DOHH2 (cell line): ENCODE measurements around the gene FBXL14.

Experiments used
- H3F3A ChIP-seq: fragments of 200-600 bp; sonication (generic), shearing (Covaris generic); 2 replicates; pipeline ENCODE4 v1.6.0; 2016; ENCODE audit warnings: antibody characterized with exemption, mild to moderate bottlenecking; ENCODE audit not compliant: control insufficient read depth, insufficient read depth
- H3K27ac ChIP-seq: fragments of 200-600 bp; sonication (generic); 2 replicates; pipeline ENCODE4 v1.5.1; 2014; ENCODE audit warnings: low read depth, mild to moderate bottlenecking, low read length, moderate library complexity
- H3K27me3 ChIP-seq: fragments of 200-600 bp; sonication (generic); 2 replicates; pipeline ENCODE4 v1.6.1; 2014; ENCODE audit warnings: mild to moderate bottlenecking, low read length, mixed read lengths; ENCODE audit not compliant: control insufficient read depth
- H3K36me3 ChIP-seq: fragments of 200-600 bp; sonication (generic); 2 replicates; pipeline ENCODE4 v1.6.1; 2014; ENCODE audit warnings: mild to moderate bottlenecking, low read length, moderate library complexity, mixed read lengths; ENCODE audit not compliant: control insufficient read depth
- H3K4me1 ChIP-seq: fragments of 200-600 bp; sonication (generic); 2 replicates; pipeline ENCODE4 v1.6.1; 2014; ENCODE audit warnings: mild to moderate bottlenecking, low read length, mixed read lengths; ENCODE audit not compliant: control insufficient read depth
- H3K4me2 ChIP-seq: fragments of 200-600 bp; sonication (generic); 2 replicates; pipeline ENCODE4 v1.6.0; 2014; ENCODE audit warnings: mild to moderate bottlenecking, low read length, moderate library complexity
- H3K4me3 ChIP-seq: fragments of 200-600 bp; sonication (generic); 2 replicates; pipeline ENCODE4 v1.5.1; 2014; ENCODE audit warnings: mild to moderate bottlenecking, low read length, mixed read lengths
- H3K79me2 ChIP-seq: fragments of 200-600 bp; sonication (generic); 2 replicates; pipeline ENCODE4 v1.6.1; 2014; ENCODE audit warnings: mild to moderate bottlenecking, low read length, mixed read lengths; ENCODE audit not compliant: control insufficient read depth
- H3K9me2 ChIP-seq: fragments of 200-600 bp; sonication (generic); replicated peaks from 2 replicates; pipeline ENCODE4 v1.6.1; 2014; ENCODE audit warnings: mild to moderate bottlenecking, low read length, mixed read lengths; ENCODE audit not compliant: control insufficient read depth
- H3K9me3 ChIP-seq: fragments of 200-600 bp; sonication (generic); 2 replicates; pipeline ENCODE4 v1.6.1; 2014; ENCODE audit warnings: antibody characterized with exemption, low read length, mixed read lengths; ENCODE audit not compliant: control insufficient read depth, insufficient read depth
- H4K20me1 ChIP-seq: fragments of 200-600 bp; sonication (generic); 2 replicates; pipeline ENCODE4 v1.6.0; 2014; ENCODE audit warnings: low read depth, mild to moderate bottlenecking, antibody characterized with exemption, low read length, moderate library complexity; ENCODE audit not compliant: control insufficient read depth, insufficient read depth
- EZH2phosphoT487 ChIP-seq: fragments of 200-600 bp; sonication (generic); IDR thresholded peaks from 2 replicates; pipeline ENCODE4 v1.6.1; 2017; ENCODE audit warnings: borderline replicate concordance, mild to moderate bottlenecking, antibody characterized with exemption, low read length, moderate library complexity, mixed read lengths
- TF ChIP-seq, protein P1 (sequence below): fragments of 200-600 bp; sonication (generic); IDR thresholded peaks from one replicate; pipeline ENCODE4 v1.5.1; 2014; ENCODE audit warnings: antibody characterized with exemption, mild to moderate bottlenecking, low read depth, low read length; ENCODE audit not compliant: poor library complexity, severe bottlenecking

Gene FBXL14

DNA sequence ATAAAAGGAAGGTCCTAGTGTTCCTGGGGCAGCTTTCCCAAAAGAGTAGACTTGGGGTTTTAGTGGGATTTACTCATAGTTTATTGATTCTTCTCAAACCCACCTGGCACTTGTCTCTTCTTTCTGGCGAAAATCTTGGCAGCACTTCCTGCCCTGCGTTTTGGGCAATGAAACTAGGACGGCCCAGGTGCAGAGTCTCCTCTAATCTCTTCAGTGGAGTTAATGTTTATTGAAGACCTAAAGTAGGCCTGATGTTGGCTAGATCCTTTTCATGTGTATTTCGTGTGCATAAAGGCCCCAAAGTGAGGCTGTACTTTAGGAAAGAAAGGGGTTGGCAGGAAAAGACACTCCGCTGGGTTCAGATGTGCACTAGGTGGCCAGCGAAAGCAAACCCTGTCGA lies 39.8 kb upstream of the FBXL14 start:
- no peak for TF ChIP-seq EZH2phosphoT487
- TF ChIP-seq, protein P1, sequence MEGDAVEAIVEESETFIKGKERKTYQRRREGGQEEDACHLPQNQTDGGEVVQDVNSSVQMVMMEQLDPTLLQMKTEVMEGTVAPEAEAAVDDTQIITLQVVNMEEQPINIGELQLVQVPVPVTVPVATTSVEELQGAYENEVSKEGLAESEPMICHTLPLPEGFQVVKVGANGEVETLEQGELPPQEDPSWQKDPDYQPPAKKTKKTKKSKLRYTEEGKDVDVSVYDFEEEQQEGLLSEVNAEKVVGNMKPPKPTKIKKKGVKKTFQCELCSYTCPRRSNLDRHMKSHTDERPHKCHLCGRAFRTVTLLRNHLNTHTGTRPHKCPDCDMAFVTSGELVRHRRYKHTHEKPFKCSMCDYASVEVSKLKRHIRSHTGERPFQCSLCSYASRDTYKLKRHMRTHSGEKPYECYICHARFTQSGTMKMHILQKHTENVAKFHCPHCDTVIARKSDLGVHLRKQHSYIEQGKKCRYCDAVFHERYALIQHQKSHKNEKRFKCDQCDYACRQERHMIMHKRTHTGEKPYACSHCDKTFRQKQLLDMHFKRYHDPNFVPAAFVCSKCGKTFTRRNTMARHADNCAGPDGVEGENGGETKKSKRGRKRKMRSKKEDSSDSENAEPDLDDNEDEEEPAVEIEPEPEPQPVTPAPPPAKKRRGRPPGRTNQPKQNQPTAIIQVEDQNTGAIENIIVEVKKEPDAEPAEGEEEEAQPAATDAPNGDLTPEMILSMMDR: no peak
- Histone ChIP-seq H3K9me2 (no peaks in the 10 kb centered on the region), H3K4me2 (no peak overlapping the region), H3F3A (no peaks in the 10 kb centered on the region), H3K79me2 (no peaks in the 10 kb centered on the region), H3K27ac (no peak overlapping the region), H3K4me3 (no peak overlapping the region), H3K27me3 (peaks cover 56% of the 10 kb centered on the region), H3K4me1 (peaks cover 17% of the 10 kb centered on the region), H3K9me3 (no peaks in the 10 kb centered on the region), H3K36me3 (no peaks in the 10 kb centered on the region), H4K20me1 (no peaks in the 10 kb centered on the region)

DNA sequence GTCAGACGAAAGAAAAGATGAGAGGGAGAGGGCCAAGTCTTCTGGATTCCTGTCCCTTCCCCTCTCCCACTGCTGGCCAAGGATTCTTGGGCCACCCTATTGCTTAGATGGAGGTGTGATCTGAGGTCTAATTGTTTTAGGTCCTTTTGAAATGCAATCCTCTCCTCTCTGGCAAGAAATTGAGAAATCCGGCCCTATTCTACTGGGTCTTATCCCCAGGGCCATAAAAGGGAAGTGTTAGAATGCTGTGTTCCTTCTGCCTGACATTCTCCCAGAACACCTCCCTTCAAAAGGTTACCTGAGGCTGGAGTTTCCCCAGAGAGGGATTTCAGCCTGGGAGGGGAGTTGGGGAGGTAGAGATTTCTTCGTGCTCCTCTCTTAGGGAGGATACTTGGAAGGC lies 39.1 kb upstream of the FBXL14 start:
- Histone ChIP-seq H4K20me1 (no peaks in the 10 kb centered on the region), H3F3A (no peaks in the 10 kb centered on the region), H3K36me3 (no peaks in the 10 kb centered on the region), H3K4me2 (no peak overlapping the region), H3K27me3 (peaks cover 62% of the 10 kb centered on the region), H3K9me3 (no peaks in the 10 kb centered on the region), H3K4me1 (peaks cover 17% of the 10 kb centered on the region), H3K4me3 (no peak overlapping the region), H3K9me2 (no peaks in the 10 kb centered on the region), H3K27ac (no peak overlapping the region), H3K79me2 (no peaks in the 10 kb centered on the region)
- TF ChIP-seq, protein P1: no peak
- no peak for TF ChIP-seq EZH2phosphoT487

DNA sequence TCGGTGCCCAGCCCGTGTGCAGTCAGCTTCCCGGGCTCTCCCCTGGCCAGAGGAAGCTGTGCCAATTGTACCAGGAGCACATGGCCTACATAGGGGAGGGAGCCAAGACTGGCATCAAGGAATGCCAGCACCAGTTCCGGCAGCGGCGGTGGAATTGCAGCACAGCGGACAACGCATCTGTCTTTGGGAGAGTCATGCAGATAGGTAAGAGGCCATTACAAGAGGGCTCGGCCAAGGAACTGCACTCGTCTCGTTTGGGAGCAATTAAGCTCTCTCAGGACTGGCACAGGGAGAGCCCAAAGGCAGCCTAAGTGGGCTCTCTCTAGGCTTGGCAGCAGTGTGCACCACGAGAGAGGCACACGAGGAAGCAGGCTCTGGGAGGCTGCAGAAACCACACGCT lies 38.3 kb upstream of the FBXL14 start:
- H3K27ac ChIP-seq: no peak overlapping the region
- no peaks in the 10 kb centered on the region for H3K9me3 ChIP-seq
- TF ChIP-seq EZH2phosphoT487: no peak
- TF ChIP-seq, protein P1: no peak
- H3K27me3 ChIP-seq: peaks cover 69% of the 10 kb centered on the region
- H4K20me1 ChIP-seq: no peaks in the 10 kb centered on the region
- no peaks in the 10 kb centered on the region for H3F3A ChIP-seq
- H3K79me2 ChIP-seq: no peaks in the 10 kb centered on the region
- H3K4me3 ChIP-seq: no peak overlapping the region
- no peaks in the 10 kb centered on the region for H3K9me2 ChIP-seq
- H3K4me2 ChIP-seq: no peak overlapping the region
- H3K36me3 ChIP-seq: no peaks in the 10 kb centered on the region
- peaks cover 17% of the 10 kb centered on the region for H3K4me1 ChIP-seq
